HG02642 (cell line): ENCODE data around the gene MTRR.

Experiments
- ATAC-seq: cut with Tn5 transposase; IDR thresholded peaks from one replicate; pipeline ENCODE4 v1.9.1; 2021; ENCODE audit warnings: mild to moderate bottlenecking; ENCODE audit not compliant: unreplicated experiment, poor library complexity

MTRR gene

GRCh38 chr5:7855611-7856010 is 13.3 kb upstream of the MTRR start:
- ATAC-seq, result no peak

GRCh38 chr5:7856855-7857254 is 12.1 kb upstream of the MTRR start:
- ATAC-seq, result no peak

GRCh38 chr5:7857361-7857760 is 11.6 kb upstream of the MTRR start:
- no peak for ATAC-seq

- no peak for ATAC-seq
Observed at GRCh38 chr5:7857926-7858632, 10.9 kb upstream of the MTRR start.

- no peak for ATAC-seq
Observed at GRCh38 chr5:7866196-7866595, 2.8 kb upstream of the MTRR start.

GRCh38 chr5:7867260-7867659 is 1.7 kb upstream of the MTRR start:
- ATAC-seq, result no peak

GRCh38 chr5:7868427-7868772 is 548 bp upstream of the MTRR start:
- no peak for ATAC-seq

- peak; percentile 40 for ATAC-seq
Observed at GRCh38 chr5:7869474-7870136, 657 bp downstream of the MTRR start.

- ATAC-seq, result no peak
Observed at GRCh38 chr5:7871653-7872052, 2.7 kb downstream of the MTRR start.

GRCh38 chr5:7872517-7873130 is 3.7 kb downstream of the MTRR start:
- no peak for ATAC-seq

GRCh38 chr5:7873216-7873615 is 4.3 kb downstream of the MTRR start:
- no peak for ATAC-seq

GRCh38 chr5:7874639-7875038 is 5.7 kb downstream of the MTRR start:
- ATAC-seq, result no peak

GRCh38 chr5:7875151-7875550 is 6.2 kb downstream of the MTRR start:
- ATAC-seq, result no peak

- ATAC-seq, result no peak
Observed at GRCh38 chr5:7876867-7877266, 7.9 kb downstream of the MTRR start.

- ATAC-seq, result no peak
Observed at GRCh38 chr5:7877851-7878250, 8.9 kb downstream of the MTRR start.

- peak; percentile 96 for ATAC-seq
Observed at GRCh38 chr5:7878381-7878873, 9.5 kb downstream of the MTRR start.

GRCh38 chr5:7881091-7881490 is 12.1 kb downstream of the MTRR start:
- ATAC-seq, result no peak

GRCh38 chr5:7881816-7882215 is 12.9 kb downstream of the MTRR start:
- no peak for ATAC-seq

- no peak for ATAC-seq
Observed at GRCh38 chr5:7882926-7883325, 14.0 kb downstream of the MTRR start.

- ATAC-seq, result no peak
Observed at GRCh38 chr5:7884491-7885267, 15.7 kb downstream of the MTRR start.
